DMS53 (cell line): ENCODE results near the gene TUT4.
"Not testable (repeated sequence)": the region's sequence is repeated elsewhere in the genome, so short reads cannot be mapped to it uniquely, and the experiment has no call there.

Source experiments
- DNase-seq: peaks from one replicate; lab custom pipeline; 2025; lab: John Stamatoyannopoulos, UW

TUT4 gene, protein sequence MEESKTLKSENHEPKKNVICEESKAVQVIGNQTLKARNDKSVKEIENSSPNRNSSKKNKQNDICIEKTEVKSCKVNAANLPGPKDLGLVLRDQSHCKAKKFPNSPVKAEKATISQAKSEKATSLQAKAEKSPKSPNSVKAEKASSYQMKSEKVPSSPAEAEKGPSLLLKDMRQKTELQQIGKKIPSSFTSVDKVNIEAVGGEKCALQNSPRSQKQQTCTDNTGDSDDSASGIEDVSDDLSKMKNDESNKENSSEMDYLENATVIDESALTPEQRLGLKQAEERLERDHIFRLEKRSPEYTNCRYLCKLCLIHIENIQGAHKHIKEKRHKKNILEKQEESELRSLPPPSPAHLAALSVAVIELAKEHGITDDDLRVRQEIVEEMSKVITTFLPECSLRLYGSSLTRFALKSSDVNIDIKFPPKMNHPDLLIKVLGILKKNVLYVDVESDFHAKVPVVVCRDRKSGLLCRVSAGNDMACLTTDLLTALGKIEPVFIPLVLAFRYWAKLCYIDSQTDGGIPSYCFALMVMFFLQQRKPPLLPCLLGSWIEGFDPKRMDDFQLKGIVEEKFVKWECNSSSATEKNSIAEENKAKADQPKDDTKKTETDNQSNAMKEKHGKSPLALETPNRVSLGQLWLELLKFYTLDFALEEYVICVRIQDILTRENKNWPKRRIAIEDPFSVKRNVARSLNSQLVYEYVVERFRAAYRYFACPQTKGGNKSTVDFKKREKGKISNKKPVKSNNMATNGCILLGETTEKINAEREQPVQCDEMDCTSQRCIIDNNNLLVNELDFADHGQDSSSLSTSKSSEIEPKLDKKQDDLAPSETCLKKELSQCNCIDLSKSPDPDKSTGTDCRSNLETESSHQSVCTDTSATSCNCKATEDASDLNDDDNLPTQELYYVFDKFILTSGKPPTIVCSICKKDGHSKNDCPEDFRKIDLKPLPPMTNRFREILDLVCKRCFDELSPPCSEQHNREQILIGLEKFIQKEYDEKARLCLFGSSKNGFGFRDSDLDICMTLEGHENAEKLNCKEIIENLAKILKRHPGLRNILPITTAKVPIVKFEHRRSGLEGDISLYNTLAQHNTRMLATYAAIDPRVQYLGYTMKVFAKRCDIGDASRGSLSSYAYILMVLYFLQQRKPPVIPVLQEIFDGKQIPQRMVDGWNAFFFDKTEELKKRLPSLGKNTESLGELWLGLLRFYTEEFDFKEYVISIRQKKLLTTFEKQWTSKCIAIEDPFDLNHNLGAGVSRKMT (N-terminal part only)

DNA sequence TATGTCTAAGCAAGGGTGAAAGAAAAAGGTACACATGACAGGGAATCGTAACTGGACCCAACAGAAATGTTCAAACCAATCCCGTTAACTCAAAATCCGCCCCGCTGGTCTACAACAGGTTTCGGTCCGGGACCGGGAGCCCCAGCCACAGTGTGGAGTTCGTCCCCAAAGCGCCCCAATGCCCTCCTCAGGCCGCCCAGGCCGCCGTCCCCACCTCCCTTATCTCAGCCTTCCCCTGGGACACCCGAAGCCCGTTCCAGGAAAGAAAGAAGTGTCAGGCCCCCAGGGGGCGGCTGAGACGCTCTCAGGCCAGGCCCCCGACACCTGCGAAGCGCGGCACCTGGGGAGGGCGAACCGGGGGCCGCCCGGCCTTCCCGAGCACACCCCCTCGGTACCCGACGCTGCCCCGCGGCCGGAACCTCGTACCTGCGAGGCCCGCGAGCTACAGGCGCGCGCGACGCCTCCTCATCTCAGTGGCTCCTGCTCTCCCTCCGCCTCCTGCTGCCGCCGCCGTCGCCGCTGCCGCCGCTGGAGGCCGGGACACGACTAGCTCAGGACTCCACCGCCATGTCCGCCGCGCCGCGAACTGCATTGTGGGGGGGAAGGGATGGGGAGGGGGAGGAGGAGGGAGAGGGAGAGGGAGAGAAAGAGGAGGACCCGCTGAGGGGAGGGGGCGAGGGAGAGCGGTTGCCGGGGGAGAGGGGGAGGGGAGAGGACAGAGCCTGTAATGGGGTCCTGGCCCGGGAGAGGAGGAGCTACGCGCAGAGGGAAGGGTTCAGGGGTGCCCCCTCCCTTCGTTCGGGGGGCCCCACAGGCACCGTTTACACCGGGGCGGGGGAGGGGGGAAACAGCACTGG, at the start of gene TUT4:
Gene TUT4 (minus strand): TSS at position 588 of the 857 bp plus-strand sequence. CDS start 26,812 bp downstream, outside the sequence.
- DNase-seq, result peak; percentile 96

DNA sequence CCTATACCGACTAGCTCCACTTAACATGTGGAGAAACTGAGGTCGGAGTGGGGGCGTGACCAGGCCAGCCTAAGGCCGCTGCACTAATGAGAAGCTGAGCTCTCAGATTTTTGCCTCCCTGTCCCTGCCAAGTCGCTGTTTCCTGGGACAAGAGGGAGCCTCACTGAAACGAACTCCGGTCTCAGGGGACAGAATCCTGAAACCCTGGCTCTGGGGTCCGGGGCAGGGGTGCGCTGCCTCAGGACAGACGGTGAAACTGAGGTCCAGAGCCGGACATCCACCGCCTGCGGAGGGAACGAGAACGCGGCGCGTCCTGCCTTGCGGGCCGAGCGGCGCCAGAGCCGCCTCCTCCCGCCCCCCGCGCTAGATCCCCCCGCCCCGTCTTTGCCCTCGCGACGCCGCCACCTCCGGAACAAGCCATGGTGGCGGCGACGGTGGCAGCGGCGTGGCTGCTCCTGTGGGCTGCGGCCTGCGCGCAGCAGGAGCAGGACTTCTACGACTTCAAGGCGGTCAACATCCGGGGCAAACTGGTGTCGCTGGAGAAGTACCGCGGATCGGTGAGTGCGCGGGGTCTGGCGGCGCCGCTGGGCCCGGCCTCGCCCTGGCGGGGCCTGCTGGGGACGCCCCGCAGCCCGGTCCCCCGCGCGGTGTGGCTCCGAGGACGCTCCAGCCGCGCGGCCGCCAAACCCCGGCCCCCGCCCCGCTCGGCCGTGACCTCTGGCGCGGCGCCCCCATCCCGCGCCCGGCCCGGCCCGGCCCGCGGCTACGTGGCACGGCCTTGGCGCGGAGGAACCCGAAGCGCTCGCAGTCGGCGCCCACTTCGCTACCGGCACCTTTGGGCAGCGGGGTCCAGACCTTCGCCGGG, 49.3 kb upstream of the TUT4 start, which contains the start of gene GPX7:
Gene GPX7 (plus strand): TSS at position 381 of the 865 bp plus-strand sequence. CDS start 39 bp downstream, at position 420.
- DNase-seq, result peak; percentile 89

DNA sequence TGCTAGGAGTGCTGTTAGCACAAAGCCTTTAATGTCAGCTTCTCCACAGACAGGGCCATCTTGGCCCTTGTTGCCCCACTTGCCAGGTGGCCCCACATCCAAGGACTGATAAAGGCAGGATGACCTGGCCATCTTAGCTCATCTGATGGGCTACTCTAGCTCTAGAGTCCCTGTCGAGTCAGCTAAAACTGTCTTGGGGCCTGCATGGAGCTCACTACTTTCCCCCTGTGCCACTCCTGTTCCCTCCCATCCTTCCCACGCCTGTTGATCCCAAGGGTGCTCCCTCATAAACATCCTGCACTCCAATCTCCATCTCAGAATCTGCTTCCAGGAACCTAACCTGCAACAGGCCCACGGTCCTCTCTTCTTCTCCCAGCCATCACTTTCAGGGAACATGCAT, 48.6 kb upstream of the TUT4 start:
- no peak for DNase-seq

DNA sequence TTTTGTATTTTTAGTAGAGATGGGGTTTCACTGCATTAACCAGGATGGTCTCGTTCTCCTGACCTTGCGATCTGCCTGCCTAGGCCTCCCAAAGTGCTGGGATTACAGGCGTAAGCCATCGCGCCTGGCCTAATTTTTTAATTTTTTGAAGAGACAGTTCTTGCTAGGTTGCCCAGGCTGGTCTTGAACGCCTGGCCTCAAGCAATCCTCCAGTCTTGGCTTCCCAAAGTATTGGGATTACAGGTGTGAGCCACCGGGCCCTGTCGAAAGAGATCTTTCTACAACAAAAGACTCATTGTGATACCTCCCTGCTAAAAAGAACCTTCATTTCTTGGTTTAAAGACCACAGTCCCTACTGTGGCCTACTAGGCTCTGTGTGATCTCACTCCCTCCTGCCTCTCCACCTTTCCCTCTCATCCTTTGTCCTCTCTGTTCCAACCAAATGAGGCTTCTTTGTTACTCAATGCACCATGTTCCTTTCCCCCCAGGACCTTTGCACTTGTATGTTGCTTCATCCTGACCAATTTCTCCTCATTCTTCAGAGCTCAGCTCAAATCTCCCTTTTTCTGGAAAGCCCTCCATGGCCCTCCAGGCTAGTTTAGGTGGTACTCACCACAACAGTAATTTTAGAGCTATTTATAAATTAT, 47.8 kb upstream of the TUT4 start:
- DNase-seq, result no peak

DNA sequence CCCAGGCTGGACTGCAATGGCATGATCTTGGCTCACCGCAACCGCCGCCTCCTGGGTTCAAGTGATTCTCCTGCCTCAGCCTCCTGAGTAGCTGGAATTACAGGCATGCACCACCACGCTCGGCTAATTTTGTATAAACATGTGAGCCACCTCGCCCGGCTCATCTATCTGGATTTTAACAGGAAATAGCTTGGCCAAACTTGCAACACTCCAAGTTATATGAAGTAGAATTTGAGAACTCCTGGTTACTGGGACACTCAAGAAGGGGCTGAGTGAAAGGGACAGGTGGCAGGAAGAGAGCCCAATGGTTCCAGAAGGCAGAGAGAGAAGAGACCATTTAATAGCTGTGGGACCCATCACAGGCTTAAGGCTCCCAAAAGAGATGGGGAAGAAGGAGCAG, 46.3 kb upstream of the TUT4 start:
- DNase-seq, result no peak

DNA sequence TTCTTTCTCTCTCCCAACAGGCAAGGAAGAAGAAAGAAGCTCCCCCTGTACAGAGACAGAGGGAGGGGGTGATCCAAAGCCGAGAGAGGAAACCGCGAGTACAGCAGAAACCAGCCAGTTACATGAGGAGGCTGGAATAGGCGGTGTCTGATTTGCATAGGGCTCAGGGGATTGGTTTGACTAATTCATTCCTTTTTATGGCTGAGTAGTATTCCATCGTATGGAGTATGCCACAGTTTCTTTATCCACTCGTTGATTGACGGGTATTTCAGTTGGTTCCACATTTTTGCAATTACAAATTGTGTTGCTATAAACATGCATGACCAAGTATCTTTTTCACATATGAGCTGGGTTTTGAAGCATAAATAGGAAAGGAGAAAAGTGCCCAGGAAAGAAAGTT, 45.8 kb upstream of the TUT4 start:
- DNase-seq, result no peak

DNA sequence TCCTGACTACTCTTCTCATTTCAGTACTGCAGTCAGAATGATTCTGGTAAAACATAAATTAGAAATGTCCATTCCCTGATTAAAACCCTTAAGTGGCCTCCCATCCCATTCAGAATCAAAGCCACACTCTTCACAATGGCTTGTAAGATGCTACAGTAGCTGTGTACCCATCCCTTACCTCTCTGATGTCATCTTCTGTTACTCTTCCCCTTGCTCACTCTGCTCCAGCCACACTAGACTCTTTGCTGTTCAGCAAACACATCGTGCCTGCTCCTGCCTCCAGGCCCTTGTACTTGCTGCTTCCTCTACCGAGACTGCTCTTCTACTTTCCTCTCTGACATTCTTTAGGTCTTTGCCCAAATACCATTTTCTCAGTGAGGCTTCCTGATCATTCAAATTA, 45.0 kb upstream of the TUT4 start:
- DNase-seq, result no peak

DNA sequence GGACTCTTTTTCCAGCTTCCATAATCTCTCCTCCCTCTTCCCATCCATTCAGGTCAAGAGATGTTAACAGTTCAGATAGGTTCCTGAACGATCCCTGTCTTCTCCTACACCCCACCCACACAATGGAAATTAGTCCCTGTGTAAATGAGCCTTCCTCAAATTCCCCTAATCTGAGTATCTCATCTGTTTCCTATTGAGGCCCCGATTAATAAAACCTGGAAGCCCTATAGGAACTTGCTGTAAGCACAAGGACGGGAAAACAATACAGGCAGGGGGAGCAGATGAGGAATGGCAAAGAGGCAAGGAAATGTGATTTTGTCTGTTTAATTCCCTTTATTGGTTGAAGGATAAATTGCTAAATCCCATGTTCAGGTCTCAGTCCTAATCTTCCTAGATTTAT, 42.2 kb upstream of the TUT4 start:
- no peak for DNase-seq

DNA sequence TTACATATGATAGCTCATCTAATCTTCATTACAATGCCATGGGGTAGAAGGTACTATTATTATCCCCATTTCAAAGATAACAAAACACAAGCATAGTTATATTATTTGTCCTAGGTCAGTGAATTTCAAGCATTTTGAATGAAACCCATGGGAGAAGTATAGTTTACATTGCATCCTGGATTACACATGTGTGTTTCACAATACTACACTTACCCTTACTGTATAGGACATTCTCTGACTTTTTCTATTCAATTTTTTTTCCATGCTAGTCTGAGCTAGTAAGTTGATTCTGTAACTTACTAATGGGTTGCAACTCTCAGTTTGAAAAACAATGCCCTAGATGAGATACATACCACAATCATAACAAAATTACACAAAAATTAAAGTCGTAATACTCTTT, 40.6 kb upstream of the TUT4 start:
- DNase-seq, result no peak

DNA sequence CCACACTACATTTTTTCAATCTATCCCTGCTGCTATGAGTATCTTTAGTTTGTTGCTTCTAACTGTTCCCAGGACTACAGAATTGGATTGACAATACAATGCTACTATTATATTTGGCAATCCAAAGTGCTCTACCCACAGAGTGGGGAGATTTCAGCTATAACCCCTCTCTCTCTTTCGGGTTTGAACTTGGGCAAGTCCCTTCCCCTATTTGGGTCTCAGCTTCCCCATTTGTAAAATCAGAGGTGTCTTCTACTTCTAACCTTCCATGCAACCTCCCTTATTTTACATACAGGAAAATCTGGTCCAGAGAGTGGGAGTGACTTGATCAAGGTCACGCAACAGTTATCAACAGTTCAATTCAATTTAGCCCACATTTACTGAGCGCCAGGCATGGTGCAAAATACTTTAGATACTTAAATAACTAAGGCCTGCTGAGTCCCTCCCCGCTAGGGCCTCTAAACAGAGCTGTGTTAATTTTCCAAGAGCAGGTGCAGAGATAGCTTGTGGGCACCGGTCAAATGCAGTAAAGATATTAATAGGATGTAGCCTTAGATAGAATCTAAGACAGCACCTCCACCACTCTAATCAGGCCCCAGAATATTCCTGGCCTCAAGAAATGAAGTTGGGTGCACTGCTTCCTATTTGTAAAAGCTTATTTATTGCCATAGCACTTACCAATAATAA, 39.9 kb upstream of the TUT4 start:
- no peak for DNase-seq

DNA sequence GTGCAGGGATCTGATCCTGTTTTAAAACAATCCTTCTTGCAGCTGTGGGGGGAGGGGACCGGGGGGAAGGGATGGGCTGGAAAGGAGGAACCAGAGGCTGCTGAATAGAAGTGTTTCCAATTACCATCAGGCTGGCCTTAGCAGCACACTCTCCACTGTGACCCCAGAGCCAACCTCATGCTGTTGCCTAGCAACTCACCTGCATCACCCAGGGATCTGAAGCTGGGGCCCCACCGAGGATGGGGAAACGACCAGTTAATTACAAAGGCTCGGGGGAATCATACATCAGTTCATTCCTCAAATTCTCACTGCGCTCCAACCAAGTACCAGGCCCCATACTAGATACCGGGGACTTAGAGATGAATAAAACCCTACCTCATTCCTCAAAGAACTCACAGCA, 37.4 kb upstream of the TUT4 start:
- DNase-seq, result no peak

DNA sequence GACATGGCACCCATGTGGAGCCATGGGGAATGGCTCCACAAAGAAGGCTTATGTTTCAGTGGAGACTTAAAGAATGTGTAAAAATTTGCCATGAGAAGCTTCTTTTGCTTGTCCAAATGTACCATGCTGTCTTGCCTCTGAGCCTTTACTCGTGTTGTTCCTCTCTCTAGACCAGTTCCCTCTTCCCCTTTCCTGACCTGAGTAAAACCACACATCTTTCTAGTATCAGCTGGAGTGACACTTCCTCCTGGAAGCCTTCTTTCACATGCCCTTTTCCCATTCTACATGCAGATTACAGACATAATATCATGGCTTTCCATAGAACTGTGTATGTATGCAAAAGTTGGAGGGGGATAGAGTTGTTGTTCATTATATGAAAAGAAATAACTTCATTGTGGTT, 35.6 kb upstream of the TUT4 start:
- no peak for DNase-seq

DNA sequence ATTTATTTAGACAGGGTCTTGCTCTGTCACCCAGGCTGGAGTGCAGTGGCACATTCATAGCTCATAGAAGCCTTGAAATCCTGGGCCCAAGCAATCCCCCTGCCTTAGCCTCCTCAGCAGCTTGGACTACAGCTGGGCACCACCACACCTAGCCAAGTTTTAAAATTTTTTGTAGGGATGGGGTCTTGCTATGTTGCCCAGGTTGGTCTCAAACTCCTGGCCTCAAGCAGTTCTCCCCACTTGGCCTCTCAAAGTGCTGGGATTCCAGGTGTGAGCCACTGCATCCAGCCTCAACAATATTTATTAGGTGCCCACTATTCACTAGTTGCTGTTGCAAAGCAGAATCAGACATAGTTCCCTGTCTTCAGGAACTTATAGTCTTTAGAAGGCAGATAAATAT, 35.1 kb upstream of the TUT4 start:
- no peak for DNase-seq

DNA sequence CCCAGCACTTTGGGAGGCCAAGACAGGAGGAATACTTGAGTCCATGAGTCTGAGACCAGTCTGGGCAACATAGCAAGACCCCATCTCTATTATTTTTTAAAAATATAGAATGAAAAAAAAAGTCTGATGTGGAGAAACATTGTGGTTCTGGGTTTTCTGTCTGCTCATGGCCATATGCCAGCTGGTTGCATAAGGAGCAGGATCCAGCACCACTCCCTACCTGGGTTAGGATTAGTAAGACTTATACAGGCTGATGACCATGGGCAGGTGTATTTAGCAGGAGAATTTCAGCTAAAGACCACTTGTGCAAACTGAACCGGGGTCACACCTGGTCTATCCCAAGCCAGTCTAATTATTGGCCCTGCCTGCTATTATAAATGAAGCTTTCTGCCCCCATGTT, 32.6 kb upstream of the TUT4 start:
- DNase-seq, result no peak

DNA sequence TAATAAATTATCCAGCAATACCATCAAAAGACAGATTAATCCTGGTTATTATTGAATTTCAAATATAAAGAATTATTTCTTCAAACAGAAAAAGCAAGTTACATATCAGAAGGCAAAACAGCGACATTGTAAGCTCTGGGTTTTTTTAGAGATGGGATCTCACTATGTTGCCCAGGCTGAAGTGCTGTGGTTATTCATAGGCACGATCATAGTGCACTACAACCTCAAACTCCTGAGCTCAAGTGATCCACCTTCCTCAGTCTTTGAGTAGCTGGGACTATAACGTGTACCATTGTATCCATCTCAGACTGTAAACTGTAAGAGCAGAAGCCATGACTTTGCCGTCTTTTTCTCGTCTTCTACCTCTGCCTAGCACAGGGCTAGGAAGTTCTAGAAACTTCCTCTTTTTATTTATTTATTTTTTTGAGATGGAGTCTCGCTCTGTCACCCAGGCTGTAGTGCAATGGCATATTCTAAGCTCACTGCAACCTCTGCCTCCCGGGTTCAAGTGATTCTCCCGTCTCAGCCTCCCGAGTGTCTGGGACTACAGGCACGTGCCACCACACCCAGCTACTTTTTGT, 29.3 kb upstream of the TUT4 start:
- DNase-seq, result no peak

DNA sequence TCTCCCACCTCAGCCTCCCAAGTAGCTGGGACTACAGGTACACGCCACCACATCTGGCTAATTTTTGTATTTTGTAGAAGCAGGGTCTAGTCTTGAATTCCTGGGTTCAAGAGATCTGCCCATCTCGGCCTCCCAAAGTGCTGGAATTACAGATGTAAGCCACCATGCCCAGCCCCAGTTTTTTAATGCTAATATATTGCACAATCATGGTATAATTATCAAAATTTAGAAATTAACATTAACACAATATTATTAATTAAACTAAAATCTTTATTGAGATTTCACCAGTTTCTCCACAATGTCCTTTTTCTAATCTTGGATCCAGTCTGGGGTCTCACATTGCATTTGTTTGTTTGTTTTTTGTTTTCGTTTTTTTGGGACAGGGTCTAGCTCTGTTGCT, 27.4 kb upstream of the TUT4 start:
- DNase-seq, result no peak

DNA sequence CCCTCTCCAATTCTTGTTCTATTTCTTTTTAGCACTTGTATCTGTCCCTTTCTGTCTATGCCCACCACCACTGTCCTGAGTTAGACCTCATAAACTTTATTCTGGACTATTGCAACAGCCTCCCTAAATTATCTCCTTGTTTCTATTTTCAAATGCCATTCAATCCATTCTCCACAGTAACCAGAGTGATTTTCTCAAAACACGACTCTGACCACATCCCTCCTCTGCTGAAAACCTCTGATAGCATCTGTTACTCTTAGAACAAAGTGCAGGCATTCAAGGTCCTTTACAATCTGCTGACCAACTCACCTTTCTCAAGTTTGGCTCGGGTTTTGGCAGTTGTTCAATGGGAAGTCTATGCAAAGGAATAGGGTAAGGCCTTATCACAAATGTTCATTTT, 26.5 kb upstream of the TUT4 start:
- no peak for DNase-seq

DNA sequence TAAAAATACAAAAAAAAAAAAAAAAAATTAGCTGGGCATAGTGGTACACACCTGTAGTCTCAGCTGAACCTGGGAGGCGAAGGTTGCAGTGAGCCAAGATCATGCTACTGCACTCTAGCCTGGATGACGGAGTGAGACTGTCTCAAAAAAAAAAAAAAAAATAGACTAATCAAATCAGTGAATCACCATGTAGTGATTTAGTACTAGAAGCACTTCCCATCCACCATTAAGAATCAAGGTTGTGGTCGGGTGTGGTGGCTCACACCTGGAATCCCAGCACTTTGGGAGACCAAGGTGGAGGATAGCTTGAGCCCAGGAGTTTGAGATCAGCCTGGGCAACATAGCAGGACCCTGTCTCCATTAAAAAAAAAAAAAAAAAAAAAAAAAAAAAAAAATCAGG, 25.2 kb upstream of the TUT4 start:
- not testable (repeated sequence) for DNase-seq

DNA sequence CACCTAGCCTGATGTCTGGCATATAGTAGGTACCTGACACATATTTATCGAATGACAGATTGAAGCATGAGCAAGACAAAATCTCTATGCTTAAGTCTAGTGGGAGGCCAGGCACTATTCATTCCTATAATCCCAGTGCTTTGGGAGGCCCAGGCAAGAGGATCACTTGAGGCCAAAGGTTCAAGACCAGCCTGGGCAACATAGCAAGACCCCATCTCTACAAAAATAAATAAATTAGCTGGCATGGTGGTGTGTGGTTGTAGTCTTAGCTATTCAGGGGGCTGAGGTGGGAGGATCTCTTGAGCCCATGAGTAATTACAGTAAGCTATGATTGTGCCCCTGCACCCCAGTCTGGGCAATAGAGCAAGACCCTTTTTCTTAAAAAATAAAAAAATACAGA, 23.2 kb upstream of the TUT4 start:
- no peak for DNase-seq
